Hematopoietic multipotent progenitor cell treated with erythropoietin and hydrocortisone succinate and interleukin-3 and kit ligand, for 6 days (in vitro differentiated cells): ENCODE results near the gene PPIL1.
"Not testable (repeated sequence)": the region's sequence is repeated elsewhere in the genome, so short reads cannot be mapped to it uniquely, and the experiment has no call there.

ENCODE experiments used
- DNase-seq: peaks from one replicate; pipeline ENCODE4 v3.0.0-alpha.2; 2015

PPIL1 gene

DNA sequence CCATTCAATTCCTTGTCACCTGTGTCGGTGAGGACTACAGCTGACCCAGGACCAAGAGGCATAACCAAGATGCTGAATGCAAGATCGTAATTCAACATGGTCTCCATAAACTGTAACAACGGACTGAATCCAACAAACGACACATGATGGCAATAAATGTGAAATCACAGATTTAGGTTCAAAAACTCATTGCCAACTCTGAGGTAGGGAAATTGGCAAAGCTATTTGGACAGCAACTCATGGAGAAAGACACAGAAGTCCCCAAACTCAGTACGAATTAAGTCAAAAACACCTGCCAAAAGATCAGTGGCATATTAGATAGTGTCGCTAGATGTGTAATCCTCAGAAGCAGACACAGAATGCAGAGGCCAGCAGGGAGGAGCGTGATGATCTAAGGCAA lies 60.4 kb downstream of the PPIL1 start:
- no peak for DNase-seq

DNA sequence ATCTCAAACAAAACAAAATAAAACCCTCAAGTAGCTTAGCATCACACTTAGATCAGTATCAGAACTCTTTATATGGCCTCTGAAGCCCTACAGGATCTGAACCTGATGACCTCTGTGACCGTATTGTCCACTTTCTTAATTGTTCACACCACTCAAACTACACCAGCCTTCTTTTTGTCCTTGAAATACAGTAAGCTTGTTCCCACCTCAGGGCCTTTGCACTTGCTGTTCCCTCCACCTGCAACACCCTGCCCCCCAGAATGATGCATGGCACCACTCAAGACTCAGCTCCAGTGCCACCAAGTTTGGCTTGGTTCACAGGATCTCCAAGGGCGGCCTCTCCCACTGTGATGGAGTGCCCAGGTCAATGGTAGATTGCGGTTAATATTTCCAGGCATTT lies 61.1 kb downstream of the PPIL1 start:
- DNase-seq: no peak

DNA sequence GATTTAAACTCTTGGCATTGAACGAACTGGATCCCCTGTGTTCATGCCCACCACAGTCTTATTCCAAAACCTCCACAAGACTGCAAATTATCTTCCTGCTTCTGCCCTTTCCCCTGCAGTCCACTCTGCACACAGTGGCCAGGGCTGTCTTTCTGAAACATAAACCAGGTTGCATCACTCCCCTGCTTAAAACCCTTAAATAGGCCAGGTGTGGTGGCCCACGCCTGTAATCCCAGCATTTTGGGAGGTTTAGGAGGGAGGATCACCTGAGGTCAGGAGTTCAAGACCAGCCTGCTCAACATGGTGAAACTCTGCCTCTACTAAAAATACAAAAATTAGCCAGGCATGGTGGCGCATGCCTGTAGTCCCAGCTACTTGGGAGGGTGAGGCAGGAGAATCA lies 61.6 kb downstream of the PPIL1 start:
- DNase-seq: not testable (repeated sequence)

DNA sequence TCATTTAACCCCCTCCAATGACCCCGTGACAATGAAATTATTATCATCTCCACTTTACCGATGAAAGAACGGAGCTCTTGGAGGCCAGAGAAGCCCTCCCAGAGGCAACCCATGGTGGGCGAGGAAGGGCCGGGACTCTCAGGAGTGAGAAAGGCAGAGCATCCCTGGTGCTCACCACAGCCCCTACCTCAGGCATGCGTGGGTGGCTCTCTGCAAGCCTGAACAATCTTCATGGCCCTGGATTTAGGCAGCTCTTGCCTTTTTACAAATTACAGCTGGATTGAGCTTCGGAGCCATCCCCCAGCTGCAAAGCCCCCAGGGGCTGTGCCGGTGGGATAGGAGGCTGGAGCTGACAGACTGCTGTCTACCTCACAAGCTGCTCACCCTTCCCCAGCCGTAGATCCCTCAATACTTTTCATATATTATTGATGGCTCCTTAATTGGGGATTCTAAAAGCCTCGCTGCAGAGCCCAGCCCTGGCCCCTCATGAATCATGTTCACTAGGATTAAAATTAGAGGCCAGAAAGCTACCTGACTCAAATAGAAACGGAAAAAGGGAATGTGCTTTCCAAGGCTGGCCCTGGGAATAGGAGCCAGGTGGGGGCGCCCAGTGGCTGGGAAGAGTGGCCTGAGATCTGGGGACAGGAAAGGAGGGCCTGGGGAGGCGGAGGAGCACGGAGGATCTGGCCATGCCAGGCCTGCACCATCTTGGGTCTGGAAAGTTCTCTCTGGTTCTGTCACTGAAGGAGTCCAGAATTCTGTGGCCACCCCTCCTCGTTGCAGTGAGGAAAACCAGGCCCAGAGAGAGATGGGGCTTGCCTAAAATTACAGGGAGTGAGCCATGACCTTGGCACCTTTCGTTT lies 64.4 kb downstream of the PPIL1 start:
- no peak for DNase-seq

DNA sequence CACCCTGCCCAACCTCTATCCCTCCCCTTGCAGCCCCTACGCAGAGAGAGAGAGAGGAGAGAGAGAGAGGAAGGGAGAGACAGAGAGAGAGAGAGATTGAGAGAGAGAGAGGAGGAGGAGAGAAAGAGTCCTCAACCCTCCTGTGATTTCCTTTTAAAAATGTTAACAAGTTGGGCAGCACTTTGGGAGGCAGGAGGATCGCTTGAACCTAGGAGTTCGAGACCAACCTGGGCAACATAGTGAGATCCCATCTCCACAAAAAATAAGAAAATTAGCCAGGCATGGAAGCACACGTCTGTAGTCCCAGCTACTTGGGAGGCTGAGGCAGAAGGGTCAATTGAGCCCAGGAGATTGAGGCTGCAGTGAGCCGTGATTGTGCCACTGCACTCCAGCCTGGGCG lies 65.4 kb downstream of the PPIL1 start:
- DNase-seq: no peak

DNA sequence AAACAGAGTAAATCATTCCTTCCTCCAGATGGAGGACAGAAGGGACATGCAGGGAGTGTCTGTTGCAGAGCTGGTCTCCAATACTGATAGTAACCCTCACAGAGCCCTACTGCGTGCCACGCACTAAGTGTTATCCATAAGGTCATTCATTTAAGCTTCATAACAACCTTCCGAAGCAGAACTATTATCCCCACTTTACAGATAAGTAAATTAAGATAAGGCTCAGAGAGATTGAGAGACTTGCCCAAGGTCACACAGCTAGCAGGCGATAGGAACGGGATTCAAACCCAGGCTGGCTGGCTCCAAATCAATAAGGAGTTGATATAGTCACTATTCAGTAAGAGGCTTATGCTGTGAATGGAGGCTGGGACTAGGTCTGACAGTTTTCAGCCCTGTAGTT lies 66.0 kb downstream of the PPIL1 start:
- DNase-seq: no peak

DNA sequence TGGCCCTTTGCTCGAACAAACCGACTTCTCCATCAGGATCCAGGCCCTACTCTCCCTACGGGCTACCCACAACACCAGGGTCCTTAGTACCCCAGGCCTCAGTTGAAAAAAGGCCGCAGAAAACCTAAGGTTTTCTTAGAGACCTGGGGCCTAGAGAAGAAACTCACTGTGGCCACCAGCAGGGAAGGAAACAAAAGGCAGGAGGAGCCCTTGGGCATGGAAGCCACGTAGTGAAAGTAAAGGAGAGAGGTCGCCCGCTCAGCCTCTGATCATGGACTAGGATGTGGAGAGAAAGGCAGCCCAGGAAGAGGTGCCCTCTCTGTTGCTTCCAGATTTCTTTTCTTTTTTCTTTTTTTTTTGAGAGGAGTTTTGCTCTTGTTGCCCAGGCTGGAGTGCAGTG lies 66.9 kb downstream of the PPIL1 start:
- DNase-seq: no peak

DNA sequence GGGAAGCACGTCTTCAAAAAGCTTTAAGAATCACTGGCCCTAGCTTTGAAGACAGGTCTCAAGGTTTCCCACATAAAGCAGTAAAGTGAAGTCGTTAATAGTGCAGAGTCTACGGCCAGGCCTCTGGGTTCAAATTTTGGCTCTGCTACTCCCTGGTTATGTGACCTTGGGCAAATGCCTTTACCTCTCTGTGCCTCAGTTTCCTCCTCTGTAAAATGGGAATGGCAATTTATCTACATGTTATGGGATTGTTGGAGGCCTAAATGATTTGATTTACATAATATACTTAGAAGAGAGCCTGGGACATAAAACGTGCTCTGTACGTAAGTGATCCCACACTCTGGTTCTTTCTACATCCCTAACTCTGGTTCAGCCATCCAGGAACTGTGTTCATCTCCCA lies 67.5 kb downstream of the PPIL1 start:
- no peak for DNase-seq

DNA sequence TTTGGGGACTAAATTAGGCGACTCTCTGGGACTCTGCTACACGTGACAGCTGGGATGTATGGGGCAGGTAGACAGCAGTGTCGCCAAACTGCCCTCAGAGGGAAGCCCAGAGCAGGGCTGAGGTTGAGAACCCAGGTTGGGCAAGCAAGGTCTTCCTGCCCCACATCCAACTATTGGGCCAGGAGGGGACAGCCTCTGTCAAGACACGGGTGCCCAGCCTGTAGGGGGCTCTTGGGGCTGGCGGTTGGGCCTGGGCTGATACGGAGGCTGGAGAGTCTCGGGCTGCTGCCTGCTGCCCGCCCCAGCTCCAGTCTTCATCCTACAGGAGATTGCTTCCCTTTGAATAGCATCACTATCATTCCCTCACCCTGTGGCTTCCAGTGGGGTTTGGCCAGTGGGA lies 68.7 kb downstream of the PPIL1 start:
- DNase-seq: no peak

DNA sequence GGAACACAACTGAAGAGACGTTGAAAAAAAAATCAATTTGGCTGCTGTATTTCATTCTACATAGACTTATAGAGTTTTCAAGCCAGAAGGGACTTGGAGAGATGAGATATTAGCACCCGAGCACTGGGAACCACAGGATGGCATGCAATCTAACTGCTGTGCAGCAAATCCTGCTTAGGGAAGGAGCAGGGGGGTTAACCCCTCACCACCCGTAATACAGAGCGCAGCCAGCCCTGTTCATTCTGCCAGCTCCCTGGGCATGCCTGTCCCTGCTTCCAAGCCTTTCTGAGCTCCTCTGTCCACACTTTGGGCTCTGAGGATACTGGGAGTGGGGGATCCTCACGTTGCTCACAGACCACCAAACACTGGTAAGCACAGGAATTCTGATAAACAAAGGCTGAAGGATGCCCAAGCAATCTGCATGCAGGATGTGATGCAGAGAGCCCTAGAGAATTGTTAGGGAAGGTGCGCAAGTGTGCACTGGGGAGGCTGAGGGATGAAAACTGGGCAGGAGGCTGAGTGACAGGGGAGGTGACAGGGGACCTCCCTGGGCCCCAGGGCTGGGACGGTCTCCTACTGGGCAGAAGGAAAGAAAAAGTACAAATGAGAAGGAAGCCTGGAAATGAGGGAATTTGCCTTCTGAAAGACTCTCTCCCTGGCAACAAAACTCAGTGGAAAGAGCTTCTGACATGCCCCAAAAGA lies 69.4 kb downstream of the PPIL1 start:
- no peak for DNase-seq
